IPS-15b (cell line): ENCODE results near the gene UBAC2.

ENCODE experiments used
- H3K27me3 ChIP-seq: one replicate; pipeline ENCODE4 v1.6.1; 2013; ENCODE audit warnings: low read length; ENCODE audit not compliant: control insufficient read depth, insufficient read depth
- H3K36me3 ChIP-seq: one replicate; pipeline ENCODE4 v1.6.1; 2013; ENCODE audit warnings: low read length; ENCODE audit not compliant: control insufficient read depth, insufficient read depth
- H3K4me1 ChIP-seq: one replicate; pipeline ENCODE4 v1.6.1; 2013; ENCODE audit warnings: mild to moderate bottlenecking, low read length; ENCODE audit not compliant: control insufficient read depth, insufficient read depth
- H3K4me3 ChIP-seq: one replicate; pipeline ENCODE4 v1.5.1; 2013; ENCODE audit warnings: low read depth, low read length
- H3K9ac ChIP-seq: one replicate; pipeline ENCODE4 v1.6.1; 2013; ENCODE audit warnings: low read depth, mild to moderate bottlenecking, low read length
- H3K9me3 ChIP-seq: one replicate; pipeline ENCODE4 v1.6.1; 2013; ENCODE audit warnings: mild to moderate bottlenecking, low read length; ENCODE audit not compliant: control insufficient read depth, insufficient read depth

Gene UBAC2

DNA sequence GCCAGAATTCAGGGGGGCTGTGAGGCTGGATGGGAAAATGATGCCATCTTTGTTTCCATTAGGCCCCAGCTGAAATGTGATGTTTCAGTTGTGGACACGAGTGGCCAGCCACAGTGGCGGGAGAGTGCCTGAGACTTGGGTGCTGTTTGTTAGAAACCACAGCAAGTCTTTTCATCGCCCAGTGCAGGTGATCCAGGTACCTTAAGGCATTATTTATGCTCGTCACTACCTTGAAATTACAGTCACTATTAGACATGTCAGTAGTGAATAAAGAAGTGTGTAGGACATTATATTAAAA is 218.1 kb downstream of the UBAC2 start:
- Histone ChIP-seq H3K4me1 (peaks cover 7% of the 10 kb centered on the region), H3K36me3 (no peaks in the 10 kb centered on the region), H3K9me3 (no peaks in the 10 kb centered on the region), H3K9ac (no peak overlapping the region), H3K4me3 (no peak overlapping the region), H3K27me3 (peaks cover 4% of the 10 kb centered on the region)

DNA sequence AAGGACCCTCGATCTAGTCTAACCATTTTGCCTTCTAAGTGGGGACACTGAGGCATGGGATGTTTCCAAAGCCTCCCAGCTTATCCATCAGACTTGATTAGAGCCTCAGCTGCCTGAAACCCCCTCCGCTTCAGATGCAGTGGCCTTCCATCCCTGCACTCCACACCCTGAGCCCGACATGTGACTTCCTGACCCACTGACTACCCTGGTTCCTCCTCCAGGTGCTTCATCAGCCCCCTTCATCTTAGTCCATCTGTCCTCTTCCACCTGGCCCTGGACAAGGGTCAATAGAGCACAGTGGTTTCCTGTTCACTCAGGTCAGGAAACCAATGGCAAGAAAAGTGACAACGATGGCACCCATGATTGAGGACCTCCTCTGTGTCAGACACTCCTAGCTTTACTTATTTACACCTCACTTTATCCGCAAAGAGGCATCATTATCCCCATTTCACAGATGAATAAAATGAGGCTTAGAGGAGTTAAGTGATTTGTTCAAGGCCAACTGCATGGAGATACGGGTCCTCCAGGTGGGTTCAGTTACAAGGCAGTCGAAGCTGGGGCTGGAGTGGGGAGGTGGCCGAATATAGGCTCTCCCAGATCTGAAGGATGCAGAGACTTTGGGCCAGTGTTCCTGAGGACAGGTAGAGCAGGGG is 219.1 kb downstream of the UBAC2 start:
- Histone ChIP-seq H3K4me1 (peaks cover 7% of the 10 kb centered on the region), H3K4me3 (no peak overlapping the region), H3K36me3 (no peaks in the 10 kb centered on the region), H3K9ac (no peak overlapping the region), H3K27me3 (peaks cover 4% of the 10 kb centered on the region), H3K9me3 (no peaks in the 10 kb centered on the region)

DNA sequence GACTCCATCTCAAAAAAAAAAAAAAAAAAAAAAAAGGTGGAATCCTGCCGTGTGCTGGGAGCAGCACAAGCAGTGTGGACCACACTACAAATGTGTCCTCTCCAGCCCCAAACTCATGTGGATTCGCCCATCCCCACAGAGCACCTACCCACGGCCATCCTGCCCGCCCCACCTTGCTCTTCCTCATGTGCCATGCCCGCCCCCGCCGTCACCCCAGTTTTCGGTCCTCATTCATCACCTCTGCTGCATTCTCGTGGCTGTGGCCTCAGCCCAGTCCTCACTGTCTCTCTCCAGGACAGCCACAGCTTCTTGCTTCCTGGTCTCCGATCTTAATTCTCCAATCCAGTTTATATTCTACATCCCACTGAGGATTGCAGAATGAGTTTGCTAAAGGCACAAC is 220.6 kb downstream of the UBAC2 start:
- no peaks in the 10 kb centered on the region for H3K36me3 ChIP-seq
- no peak overlapping the region for H3K9ac ChIP-seq
- H3K27me3 ChIP-seq = peaks cover 1% of the 10 kb centered on the region
- no peak overlapping the region for H3K4me3 ChIP-seq
- peaks cover 7% of the 10 kb centered on the region for H3K4me1 ChIP-seq
- no peaks in the 10 kb centered on the region for H3K9me3 ChIP-seq

DNA sequence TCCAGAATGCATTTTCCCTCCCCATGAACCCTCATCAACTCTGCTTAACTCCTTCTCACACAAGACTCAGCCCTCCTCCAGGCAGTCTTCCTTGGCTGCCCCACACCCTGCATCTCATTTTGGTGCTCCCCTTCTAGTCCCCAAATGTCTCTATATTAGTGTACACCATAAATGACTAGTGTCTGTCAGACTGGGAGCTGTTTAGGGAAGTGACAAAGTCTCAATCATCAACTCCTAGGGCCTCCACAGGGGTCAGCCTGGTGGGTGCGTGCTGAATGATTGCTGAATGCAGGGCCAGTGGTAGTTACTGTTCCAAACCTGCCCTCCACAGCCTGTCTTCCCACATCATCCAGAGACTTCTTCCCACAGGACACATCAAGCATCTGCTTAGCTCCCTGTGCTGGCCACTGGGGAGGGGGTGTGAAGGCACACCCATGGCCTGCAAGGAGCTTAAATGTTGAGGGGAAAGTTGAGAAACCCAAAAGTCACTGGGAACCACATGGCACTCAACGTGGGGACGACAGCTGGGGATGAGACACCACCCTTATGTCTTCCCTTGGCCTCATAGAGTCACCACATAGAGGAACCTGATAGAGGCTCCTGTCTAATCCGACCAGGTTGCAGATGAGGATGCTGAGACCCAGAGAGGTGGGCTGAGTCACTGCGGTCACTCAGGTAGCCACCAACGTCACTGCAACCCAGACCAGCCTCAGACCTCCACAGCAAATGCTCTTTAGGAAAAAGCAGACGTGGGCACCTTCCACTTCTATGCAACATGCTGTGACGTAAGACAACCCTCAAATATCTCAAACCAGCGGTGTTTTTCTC is 221.3 kb downstream of the UBAC2 start:
- peaks cover 3% of the 10 kb centered on the region for H3K4me1 ChIP-seq
- no peak overlapping the region for H3K9ac ChIP-seq
- no peaks in the 10 kb centered on the region for H3K9me3 ChIP-seq
- H3K36me3 ChIP-seq = no peaks in the 10 kb centered on the region
- H3K27me3 ChIP-seq = no peaks in the 10 kb centered on the region
- H3K4me3 ChIP-seq = no peak overlapping the region

DNA sequence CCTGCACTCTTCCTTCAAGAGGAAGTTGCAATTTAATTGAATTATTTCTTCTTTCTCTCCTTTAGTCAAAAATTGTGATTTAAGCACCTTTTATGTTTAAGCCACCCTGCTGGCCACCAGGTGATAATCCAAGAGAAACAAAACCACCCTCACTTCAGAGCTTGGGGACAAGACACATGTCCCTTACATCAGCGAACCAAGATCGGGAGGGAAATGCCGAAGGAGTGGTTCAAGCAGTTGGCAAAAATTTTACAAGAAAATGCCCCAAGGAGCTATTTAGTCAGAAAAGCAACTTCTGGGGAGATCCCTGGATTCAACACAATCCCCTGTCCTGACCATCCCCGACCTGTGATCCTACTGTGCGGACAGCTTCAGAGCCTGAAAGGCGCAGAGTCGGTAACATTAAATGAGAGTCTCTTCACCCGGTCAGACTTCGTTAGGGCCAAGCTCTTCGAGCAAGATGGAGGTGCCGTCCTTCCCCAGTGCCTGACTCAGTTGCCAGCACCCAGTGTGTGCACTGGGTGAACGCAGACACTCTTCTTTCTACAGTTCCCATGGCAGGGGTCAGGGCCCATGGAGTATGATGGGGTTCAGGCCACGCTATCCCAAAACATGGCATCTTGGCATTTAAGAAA is 222.0 kb downstream of the UBAC2 start:
- H3K9ac ChIP-seq = no peak overlapping the region
- no peaks in the 10 kb centered on the region for H3K9me3 ChIP-seq
- H3K4me1 ChIP-seq = peaks cover 2% of the 10 kb centered on the region
- H3K4me3 ChIP-seq = no peak overlapping the region
- H3K36me3 ChIP-seq = no peaks in the 10 kb centered on the region
- no peaks in the 10 kb centered on the region for H3K27me3 ChIP-seq

DNA sequence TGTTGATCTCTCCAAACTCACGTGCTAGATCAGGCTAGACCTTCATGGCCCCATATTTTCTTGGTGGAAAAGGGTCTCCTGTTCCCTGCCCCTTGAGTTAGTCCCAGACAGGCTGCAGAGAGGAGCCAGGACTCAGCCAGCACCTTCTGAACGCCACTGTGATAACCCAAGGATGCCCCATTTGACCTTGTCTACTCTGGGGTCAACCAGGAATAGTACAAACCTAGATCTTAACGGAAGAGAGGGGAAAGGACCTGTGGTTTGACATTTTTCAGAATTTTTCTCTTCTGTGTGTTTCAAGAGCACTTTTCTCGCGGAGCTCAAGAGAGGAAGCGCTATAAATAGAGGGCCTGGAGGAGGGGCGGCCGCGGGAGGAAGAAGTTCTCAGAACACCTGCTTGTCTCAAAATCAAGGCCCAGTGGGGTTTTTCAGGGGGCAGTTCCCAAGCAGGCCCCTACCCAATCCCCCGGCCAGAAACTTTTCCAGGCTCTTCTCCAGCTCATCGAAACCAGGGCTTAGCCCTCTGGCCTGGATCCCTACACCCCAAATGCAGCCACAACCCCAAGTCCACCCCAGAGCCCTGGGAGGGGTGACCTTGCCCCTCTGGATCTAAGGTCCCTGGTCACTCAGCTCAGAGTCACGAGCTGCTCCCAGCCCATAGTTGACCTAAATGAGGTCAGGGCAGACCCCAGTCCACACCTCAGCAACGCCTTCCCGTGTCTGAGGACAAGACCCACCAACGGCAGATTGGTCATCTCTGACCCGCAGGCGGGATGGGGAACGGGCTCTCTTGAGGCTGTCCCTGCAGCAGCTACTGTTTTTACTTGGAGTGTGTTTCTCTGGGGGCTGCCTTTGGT is 225.1 kb downstream of the UBAC2 start:
- Histone ChIP-seq H3K4me3 (no peak overlapping the region), H3K27me3 (no peaks in the 10 kb centered on the region), H3K36me3 (no peaks in the 10 kb centered on the region), H3K4me1 (no peaks in the 10 kb centered on the region), H3K9me3 (no peaks in the 10 kb centered on the region), H3K9ac (no peak overlapping the region)

DNA sequence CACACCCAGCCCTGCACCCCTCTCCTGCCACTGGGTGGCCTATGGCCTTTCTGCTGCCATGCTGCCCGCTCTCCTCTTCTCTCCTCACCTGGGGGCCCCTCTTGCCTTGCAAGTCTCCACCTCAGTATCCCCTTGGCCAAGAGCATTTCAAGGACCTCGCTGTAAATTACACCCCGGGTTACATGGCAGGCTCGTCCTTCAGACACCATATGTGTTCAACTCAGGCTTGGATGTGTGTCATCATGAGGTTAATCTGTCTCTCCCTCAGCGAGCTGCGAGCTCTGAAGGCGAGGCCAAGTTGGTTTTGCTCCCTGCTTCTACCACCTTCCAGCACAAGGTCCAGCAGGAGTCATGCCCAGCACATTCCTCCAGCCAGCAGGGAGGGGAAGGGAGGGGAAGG is 225.8 kb downstream of the UBAC2 start:
- Histone ChIP-seq H3K27me3 (no peaks in the 10 kb centered on the region), H3K4me3 (no peak overlapping the region), H3K36me3 (no peaks in the 10 kb centered on the region), H3K4me1 (no peaks in the 10 kb centered on the region), H3K9ac (no peak overlapping the region), H3K9me3 (no peaks in the 10 kb centered on the region)

DNA sequence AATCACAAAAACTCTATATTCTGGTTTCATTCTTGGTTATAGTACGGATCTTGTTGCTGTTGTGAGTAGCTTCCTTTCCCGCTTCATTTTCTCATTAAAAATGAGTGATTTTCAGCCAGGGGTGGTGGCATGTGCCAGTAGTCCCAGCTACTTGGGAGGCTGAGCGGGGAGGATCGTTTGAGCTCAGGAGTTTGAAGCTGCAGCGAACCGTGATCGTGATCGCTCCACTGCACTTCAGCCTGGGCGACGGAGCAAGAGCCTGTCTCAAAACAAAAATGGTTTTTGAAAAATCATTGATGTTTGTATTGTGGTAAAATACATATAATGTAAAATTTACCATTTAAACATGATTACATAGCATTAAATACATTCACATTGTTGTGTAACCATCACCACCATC is 229.0 kb downstream of the UBAC2 start:
- Histone ChIP-seq H3K4me3 (no peak overlapping the region), H3K36me3 (no peaks in the 10 kb centered on the region), H3K9ac (no peak overlapping the region), H3K9me3 (no peaks in the 10 kb centered on the region), H3K27me3 (no peaks in the 10 kb centered on the region), H3K4me1 (peaks cover 3% of the 10 kb centered on the region)

DNA sequence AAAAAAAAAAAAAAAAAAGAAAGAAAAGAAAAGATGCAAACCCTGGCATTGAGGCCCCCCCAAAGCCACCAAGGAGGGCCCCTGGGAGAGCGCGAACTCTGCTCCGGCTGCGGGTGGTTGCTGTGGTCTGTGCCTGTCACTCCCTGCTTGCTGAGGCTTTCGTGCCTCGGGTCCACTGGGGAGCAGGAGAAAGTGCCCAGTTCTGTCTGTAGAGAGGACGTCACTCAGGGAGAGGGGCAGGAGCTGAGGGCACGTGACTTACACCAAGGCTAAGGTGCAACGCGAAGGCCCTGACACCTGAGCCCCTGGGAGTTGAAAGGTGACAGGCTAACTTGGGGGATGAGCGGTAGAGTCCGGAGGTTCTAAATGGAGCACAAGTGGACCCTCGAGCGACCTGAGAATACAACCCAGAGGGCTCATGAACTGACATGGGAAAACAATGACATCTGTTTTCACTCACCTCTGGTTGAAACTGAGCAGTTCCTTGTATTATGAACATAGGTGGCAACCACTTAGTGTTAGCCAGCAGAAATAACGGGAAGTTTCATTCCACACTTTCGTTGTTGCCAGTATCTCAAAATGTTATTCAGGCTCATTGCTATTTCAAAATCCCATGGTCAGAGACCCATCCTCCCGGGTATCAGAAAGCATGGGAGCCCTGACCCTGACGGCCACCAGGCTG is 231.4 kb downstream of the UBAC2 start:
- Histone ChIP-seq H3K9me3 (no peaks in the 10 kb centered on the region), H3K4me3 (no peak overlapping the region), H3K36me3 (no peaks in the 10 kb centered on the region), H3K27me3 (no peaks in the 10 kb centered on the region), H3K4me1 (peaks cover 3% of the 10 kb centered on the region), H3K9ac (no peak overlapping the region)

DNA sequence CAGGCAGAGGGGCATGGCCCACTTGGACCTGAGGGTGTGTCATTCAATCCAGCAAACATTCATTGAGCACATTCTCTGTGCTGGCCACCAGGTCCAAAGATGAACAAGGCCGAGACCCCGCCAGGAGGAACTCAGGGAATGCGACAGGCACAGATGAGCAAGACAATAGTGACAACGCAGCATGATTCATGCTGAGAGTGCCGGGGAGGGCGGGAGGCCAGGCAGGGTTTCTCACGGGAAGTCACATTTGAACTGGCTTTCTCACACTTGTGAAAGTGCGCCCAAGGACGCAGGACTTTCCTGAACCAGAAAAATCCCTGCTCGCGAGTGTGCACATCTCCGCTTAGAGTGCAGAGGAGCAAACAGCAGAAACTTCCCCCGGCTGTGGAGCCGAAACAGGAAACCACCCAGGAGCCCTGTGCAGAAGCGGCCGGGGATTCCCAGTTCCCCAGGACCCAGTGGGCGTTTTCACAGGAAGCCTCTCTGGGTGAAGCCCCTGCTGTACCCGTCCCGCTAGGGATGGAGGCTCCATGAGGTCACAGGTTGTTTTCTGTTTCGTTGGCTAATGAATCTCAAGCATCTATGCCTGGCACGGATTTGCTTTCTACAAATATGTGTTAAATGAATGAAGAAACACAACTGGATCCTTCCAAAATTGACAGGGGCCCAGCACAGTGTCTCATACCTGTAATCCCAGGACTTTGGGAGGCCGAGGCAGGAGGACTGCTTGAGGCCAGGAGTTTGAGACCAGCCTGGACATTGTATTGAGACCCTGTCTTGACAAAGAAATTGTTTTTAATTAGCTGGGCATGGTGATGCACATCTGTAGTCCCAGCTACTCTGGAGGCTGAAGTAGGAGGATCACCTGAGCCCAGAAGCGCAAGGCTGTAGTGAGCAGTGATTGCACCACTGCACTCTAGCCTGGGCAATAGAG is 232.2 kb downstream of the UBAC2 start:
- Histone ChIP-seq H3K36me3 (no peaks in the 10 kb centered on the region), H3K4me3 (no peak overlapping the region), H3K9ac (no peak overlapping the region), H3K4me1 (peaks cover 3% of the 10 kb centered on the region), H3K9me3 (no peaks in the 10 kb centered on the region), H3K27me3 (no peaks in the 10 kb centered on the region)
